LNCaP clone FGC (cell line): ENCODE data around the gene SOX11.

Experiments used
- DNase-seq: peaks from one replicate; pipeline ENCODE4 v3.0.0-alpha.2; 2011; ENCODE audit warnings: low read depth
- H3K4me3 ChIP-seq: 2 replicates; pipeline ENCODE4 v1.5.1; 2011; ENCODE audit warnings: mild to moderate bottlenecking, low read depth, low read length, control low read depth
- TF ChIP-seq, protein P1 (sequence below): IDR thresholded peaks from 2 replicates; pipeline ENCODE4 v1.5.1; 2012; ENCODE audit warnings: mild to moderate bottlenecking; ENCODE audit not compliant: control insufficient read depth, insufficient read depth; ENCODE audit errors: extremely low read depth

The SOX11 gene

DNA sequence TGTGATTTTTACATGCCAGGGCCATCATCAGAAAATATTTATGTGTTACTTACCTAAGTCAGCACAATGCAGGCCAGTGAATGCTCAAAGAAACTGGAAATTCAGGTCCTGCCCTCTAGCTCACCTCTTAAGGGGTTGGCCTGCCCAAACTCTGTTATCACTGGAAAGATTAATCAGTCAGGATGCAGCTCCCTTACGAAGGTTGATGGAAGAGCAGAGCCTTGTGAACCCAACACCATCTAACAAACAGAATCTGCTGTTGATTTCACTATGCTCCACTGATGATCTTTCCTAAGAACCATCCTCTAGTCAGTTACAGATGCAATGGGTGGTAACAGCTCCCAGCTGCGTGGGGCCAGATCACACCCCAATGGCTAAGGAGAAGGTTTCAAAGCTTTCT is 38.2 kb downstream of the SOX11 start:
- no peak overlapping the region for H3K4me3 ChIP-seq
- TF ChIP-seq, protein P1, sequence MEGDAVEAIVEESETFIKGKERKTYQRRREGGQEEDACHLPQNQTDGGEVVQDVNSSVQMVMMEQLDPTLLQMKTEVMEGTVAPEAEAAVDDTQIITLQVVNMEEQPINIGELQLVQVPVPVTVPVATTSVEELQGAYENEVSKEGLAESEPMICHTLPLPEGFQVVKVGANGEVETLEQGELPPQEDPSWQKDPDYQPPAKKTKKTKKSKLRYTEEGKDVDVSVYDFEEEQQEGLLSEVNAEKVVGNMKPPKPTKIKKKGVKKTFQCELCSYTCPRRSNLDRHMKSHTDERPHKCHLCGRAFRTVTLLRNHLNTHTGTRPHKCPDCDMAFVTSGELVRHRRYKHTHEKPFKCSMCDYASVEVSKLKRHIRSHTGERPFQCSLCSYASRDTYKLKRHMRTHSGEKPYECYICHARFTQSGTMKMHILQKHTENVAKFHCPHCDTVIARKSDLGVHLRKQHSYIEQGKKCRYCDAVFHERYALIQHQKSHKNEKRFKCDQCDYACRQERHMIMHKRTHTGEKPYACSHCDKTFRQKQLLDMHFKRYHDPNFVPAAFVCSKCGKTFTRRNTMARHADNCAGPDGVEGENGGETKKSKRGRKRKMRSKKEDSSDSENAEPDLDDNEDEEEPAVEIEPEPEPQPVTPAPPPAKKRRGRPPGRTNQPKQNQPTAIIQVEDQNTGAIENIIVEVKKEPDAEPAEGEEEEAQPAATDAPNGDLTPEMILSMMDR = no peak

DNA sequence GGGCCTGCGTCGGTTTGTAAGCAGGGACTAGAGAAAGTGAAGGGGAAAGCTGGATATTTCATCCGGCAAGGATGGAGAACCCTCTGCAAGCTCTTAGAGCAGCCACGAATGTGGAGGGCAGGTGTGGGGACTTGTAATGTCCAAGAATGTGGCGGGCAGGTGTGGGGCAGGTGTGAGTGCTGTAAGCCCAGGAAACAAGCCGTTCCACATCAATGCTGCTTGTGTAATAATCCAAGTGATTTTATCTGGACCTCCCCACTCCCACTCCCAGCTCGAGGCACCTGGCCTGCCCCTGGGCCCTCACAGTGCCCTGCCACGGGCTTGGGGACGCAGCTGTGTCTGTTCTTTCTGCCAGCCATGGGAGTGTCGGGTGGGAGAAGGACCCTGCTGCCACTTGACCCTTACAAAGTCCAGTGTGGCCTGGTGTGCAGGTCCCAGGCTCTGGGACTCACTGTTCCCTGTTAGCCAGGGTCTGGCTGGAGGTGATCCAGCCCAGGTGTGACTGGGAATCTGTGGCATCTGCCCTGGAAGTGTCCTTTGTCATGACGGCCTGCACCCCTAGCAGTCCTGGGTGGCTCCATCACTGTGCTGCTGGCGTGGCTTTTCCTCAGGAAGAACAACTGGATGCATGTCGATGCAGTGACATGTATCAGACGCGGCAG is 42.8 kb downstream of the SOX11 start:
- no peak for DNase-seq

More for the DNA sequence above, 38.2 kb downstream of the SOX11 start:
- DNase-seq = peak; percentile 45

DNA sequence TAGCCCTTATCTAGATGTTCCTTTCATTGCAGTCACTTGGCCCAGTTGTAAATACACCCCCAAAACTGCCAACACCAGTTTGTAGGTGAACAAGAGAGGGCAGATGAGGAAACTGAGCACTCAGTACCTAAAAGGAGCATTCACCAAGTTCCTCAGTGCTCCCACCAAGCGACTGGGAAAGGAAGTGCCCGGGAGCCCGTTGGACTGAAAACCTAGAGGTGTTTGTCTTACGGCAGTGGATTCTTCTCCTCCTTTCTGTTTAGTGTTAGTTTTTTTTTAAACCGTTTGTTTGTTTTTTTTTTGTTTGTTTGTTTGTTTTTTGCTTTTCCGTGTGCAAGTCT is 43.3 kb downstream of the SOX11 start:
- DNase-seq = no peak
- TF ChIP-seq, protein P1 = no peak
- H3K4me3 ChIP-seq = no peak overlapping the region

More for the DNA sequence above, 42.8 kb downstream of the SOX11 start:
- no peak overlapping the region for H3K4me3 ChIP-seq
- TF ChIP-seq, protein P1 = no peak

DNA sequence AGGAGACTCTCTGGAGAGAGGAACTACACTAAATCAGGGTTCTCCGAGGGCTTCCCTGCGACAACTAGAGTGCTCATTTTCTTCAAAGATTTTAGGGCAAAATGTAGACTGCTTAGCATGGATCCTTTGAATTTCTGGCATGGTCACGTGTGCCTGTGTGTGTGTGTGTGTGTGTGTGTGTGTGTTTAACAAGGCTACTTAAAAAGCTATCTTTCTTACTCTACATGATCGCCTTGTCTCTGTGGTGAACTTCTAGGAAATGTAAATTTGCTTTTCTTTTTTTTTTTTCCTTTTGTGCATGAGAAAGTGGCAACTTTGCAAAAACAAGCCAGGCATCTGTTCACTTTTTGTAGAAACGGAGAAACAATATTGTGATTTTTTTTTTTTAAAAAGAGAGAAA is 43.9 kb downstream of the SOX11 start:
- DNase-seq = no peak
- no peak overlapping the region for H3K4me3 ChIP-seq
- TF ChIP-seq, protein P1 = no peak

DNA sequence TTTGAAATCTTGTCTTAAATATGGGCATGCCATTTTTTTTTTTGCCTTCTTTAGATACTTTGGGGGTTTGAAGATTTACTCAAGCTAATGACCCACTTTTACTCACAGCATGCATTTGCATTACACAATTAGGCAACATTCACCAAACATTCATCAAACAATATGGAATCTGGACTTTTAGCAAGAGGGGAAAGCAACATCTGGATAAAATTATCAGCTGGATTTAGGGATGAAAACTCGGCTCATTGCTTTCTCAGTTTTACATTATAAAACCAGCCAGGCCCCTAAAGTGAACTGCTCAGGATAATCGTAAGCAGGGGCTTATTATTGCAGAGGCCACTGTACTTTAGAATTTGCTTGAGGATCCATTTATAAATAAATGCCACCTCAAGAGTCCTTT is 44.7 kb downstream of the SOX11 start:
- DNase-seq = no peak
- no peak overlapping the region for H3K4me3 ChIP-seq
- TF ChIP-seq, protein P1 = no peak

DNA sequence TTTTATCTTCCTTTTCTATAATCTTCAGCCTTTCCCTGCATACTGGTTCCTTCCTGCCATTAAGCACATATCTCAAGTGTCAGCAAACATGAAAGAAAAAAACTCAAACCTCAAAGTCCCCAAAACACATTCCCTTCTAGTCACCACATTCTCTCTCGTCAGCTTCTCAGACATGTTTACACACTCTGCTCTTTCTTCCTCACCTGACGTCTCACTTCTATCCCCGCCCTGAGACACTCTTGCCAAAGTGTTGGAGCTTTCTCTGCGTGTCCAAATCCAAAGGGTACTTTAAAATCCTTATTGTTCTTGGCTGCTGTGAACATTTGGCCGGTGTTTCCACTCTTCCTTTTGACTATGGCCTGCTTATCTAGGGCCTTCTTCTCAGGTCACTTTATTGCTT is 47.9 kb downstream of the SOX11 start:
- no peak overlapping the region for H3K4me3 ChIP-seq
- DNase-seq = peak; percentile 59
- TF ChIP-seq, protein P1 = no peak

DNA sequence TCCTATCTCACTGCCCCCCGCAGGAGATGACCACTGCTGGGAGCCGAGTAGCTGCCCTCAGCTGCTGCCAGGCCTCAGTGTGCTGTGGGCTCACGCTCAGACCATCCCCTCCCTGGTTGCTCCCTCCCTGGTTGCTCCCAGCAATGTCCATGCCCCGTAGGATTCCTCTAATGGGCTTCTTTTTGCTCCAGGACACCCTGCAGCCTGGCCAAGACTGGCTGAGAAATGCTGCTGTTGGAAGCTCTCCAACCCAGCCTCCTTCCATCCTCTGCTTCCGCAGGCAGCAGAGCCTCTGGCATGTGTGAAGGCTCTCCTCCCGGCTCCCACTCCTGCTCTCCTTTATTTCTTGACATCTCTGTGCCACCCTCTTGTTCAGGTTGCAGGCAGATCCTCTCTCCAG is 48.6 kb downstream of the SOX11 start:
- H3K4me3 ChIP-seq = no peak overlapping the region
- TF ChIP-seq, protein P1 = no peak
- no peak for DNase-seq
